SU-DHL-6 (cell line): Measurements from ENCODE around the gene NRP2.

Source experiments
- CTCF ChIP-seq: fragments of 200-600 bp; sonication (generic); IDR thresholded peaks from one replicate; pipeline ENCODE4 v1.5.1; 2017; ENCODE audit warnings: antibody characterized with exemption, mild to moderate bottlenecking, low read length, moderate library complexity; ENCODE audit not compliant: insufficient read depth, poor library complexity, severe bottlenecking
- EZH2phosphoT487 ChIP-seq: fragments of 200-600 bp; sonication (generic), shearing (Covaris generic); conservative IDR thresholded peaks from 2 replicates; pipeline ENCODE4 v1.6.1; 2018; ENCODE audit warnings: mild to moderate bottlenecking, antibody characterized with exemption, low read length, moderate library complexity, mixed read lengths

DNA sequence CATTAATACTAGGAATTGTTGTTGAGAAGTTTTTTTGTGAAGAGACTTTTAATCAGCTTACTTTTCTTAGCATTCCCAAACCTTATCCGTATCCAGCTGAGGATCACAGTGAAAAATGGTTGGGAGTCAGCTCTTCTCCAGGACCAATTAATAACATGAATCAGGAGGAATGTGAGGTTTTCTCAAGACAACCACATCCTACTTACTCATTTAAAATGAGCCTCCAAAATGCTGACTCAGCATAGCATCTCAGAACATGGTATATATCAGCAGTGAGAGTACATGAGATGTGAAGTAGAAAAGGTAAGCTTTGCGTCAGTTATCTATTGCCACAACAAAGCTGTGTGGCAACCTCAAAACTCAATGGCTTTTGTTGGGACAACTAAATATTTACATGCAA lies 140.3 kb downstream of the NRP2 start:
- no peak for TF ChIP-seq CTCF
- TF ChIP-seq EZH2phosphoT487, result no peak
